Cardiac fibroblast (primary cell): ENCODE measurements around the gene GDPD5.
A peak's percentile ranks its signal among the peaks of the same experiment; 100 is the strongest.

ENCODE experiments used
- DNase-seq, 2 donors: peaks; one replicate each; pipeline versions ENCODE4 v3.0.0 to v3.0.0-alpha.2; 2010; ENCODE audit warnings: low read depth in 2 of 2
- H3K4me3 ChIP-seq, 2 donors: replicated peaks in 1 of 2; 1 replicate in 1 of 2; 2 replicates in 1 of 2; pipeline ENCODE4 v1.5.1; 2011; ENCODE audit warnings: low read depth in 2 of 2, low read length in 2 of 2, mild to moderate bottlenecking in 2 of 2, moderate library complexity in 1 of 2
- TF ChIP-seq, protein P1 (sequence below): IDR thresholded peaks from one replicate; pipeline ENCODE4 v1.5.1; 2011; ENCODE audit warnings: low read depth, mild to moderate bottlenecking, low read length, inconsistent platforms

Gene GDPD5

DNA sequence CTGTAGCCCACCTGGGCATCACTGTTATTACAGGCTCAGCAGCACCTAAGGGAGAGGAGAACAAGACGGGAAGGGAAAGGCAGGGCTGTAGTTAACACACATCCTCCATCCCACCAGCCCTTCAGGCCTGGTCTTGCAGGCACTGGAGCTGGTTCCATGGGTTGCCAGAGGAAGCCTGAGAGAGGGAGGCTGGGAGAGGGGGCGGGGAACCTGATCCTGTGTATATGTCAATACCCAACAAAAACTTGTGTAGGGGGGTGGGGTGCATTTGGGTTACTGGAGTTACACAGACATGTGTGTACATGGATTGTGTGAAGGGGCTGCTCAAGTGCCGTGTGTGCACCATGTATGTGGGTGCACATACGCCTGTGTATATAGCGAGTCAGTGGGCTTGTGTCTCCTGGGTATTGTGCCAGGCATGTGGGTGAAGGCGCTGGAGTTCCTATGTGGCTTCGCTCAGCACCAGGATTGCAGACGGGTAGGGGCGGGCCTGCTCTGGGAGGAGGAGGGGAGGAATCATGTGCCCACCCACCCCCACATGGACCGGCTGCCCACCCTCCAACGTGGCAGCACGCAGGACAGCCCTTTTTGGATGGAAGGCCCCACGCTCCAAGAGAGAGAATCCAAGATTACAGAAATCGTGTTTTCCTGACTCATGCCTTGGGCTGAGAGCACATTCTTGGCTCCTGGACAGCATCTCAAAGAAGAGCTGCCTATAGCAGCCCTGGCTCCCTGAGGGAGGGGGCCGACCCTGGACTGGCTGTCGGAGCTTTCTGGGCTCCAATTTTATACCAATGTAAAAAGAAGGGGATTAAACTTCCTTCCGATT lies 32.1 kb upstream of the GDPD5 start:
- TF ChIP-seq, protein P1, sequence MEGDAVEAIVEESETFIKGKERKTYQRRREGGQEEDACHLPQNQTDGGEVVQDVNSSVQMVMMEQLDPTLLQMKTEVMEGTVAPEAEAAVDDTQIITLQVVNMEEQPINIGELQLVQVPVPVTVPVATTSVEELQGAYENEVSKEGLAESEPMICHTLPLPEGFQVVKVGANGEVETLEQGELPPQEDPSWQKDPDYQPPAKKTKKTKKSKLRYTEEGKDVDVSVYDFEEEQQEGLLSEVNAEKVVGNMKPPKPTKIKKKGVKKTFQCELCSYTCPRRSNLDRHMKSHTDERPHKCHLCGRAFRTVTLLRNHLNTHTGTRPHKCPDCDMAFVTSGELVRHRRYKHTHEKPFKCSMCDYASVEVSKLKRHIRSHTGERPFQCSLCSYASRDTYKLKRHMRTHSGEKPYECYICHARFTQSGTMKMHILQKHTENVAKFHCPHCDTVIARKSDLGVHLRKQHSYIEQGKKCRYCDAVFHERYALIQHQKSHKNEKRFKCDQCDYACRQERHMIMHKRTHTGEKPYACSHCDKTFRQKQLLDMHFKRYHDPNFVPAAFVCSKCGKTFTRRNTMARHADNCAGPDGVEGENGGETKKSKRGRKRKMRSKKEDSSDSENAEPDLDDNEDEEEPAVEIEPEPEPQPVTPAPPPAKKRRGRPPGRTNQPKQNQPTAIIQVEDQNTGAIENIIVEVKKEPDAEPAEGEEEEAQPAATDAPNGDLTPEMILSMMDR: no peak
- H3K4me3 ChIP-seq: no peak overlapping the region
- peak; percentile 92 to 98 for DNase-seq

DNA sequence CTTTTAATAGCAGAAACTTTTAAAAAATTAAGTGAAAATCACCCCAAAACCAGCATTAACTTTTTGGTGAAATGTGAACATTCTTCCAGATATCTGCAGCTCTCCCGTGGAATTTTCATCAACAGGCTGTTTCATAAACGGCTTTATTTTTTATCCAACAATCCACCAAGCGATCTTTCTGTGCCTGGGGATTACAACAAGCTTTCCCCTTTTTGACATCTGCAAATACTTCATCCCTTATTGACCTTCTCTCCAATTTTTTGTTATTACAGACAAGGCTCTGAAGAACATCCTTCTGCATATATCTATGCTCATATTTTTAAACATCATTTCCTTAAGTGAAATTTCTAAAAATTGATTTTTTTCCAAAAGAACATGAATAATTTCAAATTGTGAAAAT lies 30.5 kb upstream of the GDPD5 start:
- DNase-seq: no peak
- no peak overlapping the region for H3K4me3 ChIP-seq
- TF ChIP-seq, protein P1: no peak

DNA sequence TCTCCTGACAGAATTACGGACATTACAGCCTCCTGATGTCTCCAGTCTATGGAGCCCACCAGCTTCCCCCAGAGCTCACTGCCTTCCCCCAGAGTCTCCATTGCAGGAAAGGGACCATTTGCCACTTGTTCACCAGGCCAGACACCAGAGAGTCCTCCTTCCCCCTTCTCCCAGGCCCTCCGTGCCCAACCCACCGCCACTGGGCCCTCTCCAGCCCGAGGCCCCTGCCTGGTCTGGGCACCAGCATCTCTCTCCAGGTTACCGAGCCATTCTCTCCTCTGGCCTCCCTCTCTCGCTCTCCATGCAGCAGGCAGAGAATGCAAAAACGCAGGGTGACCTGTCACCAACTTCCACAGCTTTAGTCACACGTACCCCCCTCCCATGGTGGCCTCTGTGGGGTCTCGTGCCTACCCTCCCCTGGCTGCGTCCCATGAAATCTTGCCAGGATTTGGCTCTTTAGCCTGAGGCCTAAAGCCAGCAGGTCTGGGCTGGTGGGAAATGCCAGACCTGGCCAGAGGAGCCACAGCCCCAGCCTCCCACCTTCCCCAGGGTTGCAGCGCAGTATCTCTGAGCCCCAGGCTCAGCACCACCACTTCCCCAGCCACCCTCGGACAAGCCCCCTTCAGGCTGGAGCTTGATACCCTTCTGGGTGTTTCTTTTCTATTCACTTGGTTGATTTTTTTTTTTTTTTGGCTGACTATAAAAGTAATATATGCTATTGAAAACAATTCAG lies 29.5 kb upstream of the GDPD5 start:
- DNase-seq: no peak
- no peak overlapping the region for H3K4me3 ChIP-seq
- TF ChIP-seq, protein P1: no peak

DNA sequence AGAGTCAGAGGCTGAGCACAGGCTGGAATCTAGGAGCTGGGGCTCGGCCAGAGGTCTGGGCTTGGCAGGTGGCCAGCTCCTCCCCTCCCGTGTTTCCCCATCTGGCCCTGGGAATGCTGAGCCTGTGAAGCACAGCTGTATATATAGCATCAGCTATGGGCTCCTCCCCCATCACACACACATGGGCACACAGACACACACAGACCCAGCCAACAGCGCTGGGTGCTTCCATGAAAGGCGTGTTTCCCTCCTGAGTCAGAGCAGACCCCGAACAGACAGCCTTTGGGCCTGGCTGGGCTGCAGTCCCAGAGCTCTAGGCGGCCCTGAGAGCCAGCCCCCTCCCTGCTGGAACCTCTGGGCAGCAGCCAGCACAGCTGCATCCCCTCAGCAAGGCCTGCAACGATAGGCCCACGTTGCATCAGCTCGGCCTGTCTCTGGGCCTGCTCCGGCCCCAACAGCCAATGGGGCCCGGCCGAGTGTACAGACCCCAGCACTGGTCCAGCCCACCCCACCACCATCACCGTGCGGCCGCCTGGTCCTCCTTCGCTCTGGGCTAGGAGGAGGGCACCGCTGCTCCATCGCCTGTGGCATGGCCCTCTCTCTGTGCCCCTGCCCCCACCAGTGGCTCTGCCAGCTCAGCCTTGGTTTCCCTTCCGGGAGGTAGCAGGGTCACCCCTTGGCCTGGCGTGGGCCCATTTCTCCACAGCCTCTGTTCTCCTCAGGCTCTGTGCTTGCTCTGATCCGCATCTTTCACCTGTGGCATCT lies 28.7 kb upstream of the GDPD5 start:
- H3K4me3 ChIP-seq: peak overlapping the region; percentile 13 to 35
- DNase-seq: peak; percentile 100
- TF ChIP-seq, protein P1: no peak

DNA sequence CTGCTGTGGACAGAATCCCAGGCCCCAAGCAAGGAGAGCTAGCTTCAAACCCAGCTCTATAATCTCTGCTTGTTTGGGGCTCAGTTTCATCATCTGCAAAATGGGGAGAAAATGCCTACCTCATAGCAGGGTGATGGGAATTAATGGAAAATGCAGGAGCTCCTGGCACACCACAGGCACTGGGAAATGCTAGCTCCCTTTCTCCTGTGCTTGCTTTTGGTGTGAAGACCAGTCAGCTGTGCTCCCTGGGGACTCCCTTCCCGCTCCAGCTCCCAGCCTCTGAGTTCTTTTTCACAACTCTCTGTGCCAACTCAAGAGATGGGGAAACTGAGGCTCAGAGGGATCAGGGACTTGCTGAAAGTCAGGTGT lies 28.1 kb upstream of the GDPD5 start:
- no peak overlapping the region for H3K4me3 ChIP-seq
- TF ChIP-seq, protein P1: no peak
- DNase-seq: no peak

DNA sequence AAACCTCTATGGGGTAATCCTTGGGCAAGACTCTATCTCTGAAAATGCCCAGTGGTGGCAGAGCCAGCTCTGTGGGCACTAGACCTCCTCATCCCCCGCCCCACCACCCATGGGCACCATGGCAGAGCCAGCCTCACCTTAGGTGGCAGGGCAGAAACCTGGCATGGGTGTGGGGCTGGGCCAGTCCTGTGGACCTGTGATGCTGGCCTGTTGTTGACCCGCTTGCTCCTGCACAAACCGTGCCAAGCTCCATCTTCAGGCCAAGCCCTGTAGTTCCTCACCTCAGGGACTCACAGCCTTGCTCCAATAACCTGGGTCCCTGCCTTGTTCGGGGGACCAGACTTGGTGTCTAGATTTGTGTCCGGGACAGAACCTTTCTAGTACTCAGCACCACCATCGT lies 27.4 kb upstream of the GDPD5 start:
- TF ChIP-seq, protein P1: no peak
- H3K4me3 ChIP-seq: no peak overlapping the region
- no peak for DNase-seq
